K562 (cell line): ENCODE data around the gene SRCAP. TPM values are rescaled to one million over a fixed set of nuclear protein-coding genes. Genes with fewer than 3 reads are reported as not detected.
A peak's percentile ranks its signal among the peaks of the same experiment; 100 is the strongest.

Experiments
- CEBPG ChIP-seq, 3 experiments: fragments of 200-800 bp in 1 of 3; sonication (Bioruptor generic) in 1 of 3; sonication (generic) in 1 of 3; formaldehyde crosslinking in 1 of 3; IDR thresholded peaks in 2 of 3; conservative IDR thresholded peaks in 1 of 3; 2 replicates each; pipeline versions ENCODE4 v1.6.1 to v1.8.0; 2016 to 2022; ENCODE audit warnings: missing compliant biosample characterization in 2 of 3, missing genetic modification characterization in 2 of 3, mild to moderate bottlenecking in 1 of 3, missing genetic modification reagents in 1 of 3
- CHD2 ChIP-seq: IDR thresholded peaks from 2 replicates; pipeline ENCODE4 v1.6.1; 2011; ENCODE audit warnings: low read depth, low read length
- EGR1 ChIP-seq: fragments of 450-650 bp; conservative IDR thresholded peaks from 2 replicates; pipeline ENCODE4 v1.6.1; 2017; ENCODE audit warnings: mild to moderate bottlenecking
- ESRRA ChIP-seq: fragments of 450-650 bp; IDR thresholded peaks from 2 replicates; pipeline ENCODE4 v1.6.1; 2014; ENCODE audit warnings: low read depth, mild to moderate bottlenecking, moderate library complexity, borderline replicate concordance
- FOXJ2 ChIP-seq: fragments of 200-800 bp; sonication (Bioruptor generic); IDR thresholded peaks from 2 replicates; pipeline ENCODE4 v1.6.1; 2016; ENCODE audit warnings: missing genetic modification characterization, missing compliant biosample characterization
- HDAC6 ChIP-seq: IDR thresholded peaks from 2 replicates; pipeline ENCODE4 v1.6.1; 2012; ENCODE audit warnings: low read depth, mild to moderate bottlenecking, control low read depth, inconsistent platforms, low read length, moderate library complexity
- HMG20B ChIP-seq: fragments of 250-450 bp; sonication (Bioruptor Pico); IDR thresholded peaks from 2 replicates; pipeline ENCODE4 v1.5.0; 2021; ENCODE audit warnings: mild to moderate bottlenecking
- HOXB6 ChIP-seq: fragments of 250-450 bp; sonication (Bioruptor Pico); IDR thresholded peaks from 2 replicates; pipeline ENCODE4 v1.5.1; 2022; ENCODE audit warnings: mild to moderate bottlenecking, borderline replicate concordance
- MLLT1 ChIP-seq, 2 experiments: fragments of 450-650 bp; IDR thresholded peaks; 2 replicates each; pipeline ENCODE4 v1.6.1; 2016
- NUFIP1 ChIP-seq: fragments of 450-650 bp; IDR thresholded peaks from 2 replicates; pipeline ENCODE4 v1.6.1; 2018; ENCODE audit not compliant: partially characterized antibody
- SMAD2 ChIP-seq: fragments of 150-350 bp; IDR thresholded peaks from 2 replicates; pipeline ENCODE4 v1.6.1; 2014; ENCODE audit warnings: low read depth, mild to moderate bottlenecking, low read length
- SMAD4 ChIP-seq: fragments of 250-450 bp; sonication (Bioruptor Pico); conservative IDR thresholded peaks from 2 replicates; pipeline ENCODE4 v1.8.0; 2021; ENCODE audit warnings: inconsistent platforms, mild to moderate bottlenecking, moderate library complexity
- TSHZ1 ChIP-seq: fragments of 250-450 bp; sonication (Bioruptor Pico); IDR thresholded peaks from 2 replicates; pipeline ENCODE4 v1.4.0; 2020; ENCODE audit warnings: mild to moderate bottlenecking, moderate library complexity
- XRCC3 ChIP-seq: fragments of 450-650 bp; IDR thresholded peaks from 2 replicates; pipeline ENCODE4 v1.6.1; 2017; ENCODE audit warnings: mild to moderate bottlenecking, moderate library complexity
- ZNF140 ChIP-seq: fragments of 250-450 bp; sonication (Bioruptor Pico); IDR thresholded peaks from 2 replicates; pipeline ENCODE4 v1.8.0; 2021; ENCODE audit warnings: moderate library complexity, mild to moderate bottlenecking, inconsistent platforms
- ZNF280B ChIP-seq: fragments of 250-450 bp; sonication (Bioruptor Pico); IDR thresholded peaks from 2 replicates; pipeline ENCODE4 v1.5.1; 2021; ENCODE audit warnings: mild to moderate bottlenecking
- ZNF436 ChIP-seq: fragments of 250-450, 450-650 bp; sonication (Bioruptor Pico); formaldehyde crosslinking; IDR thresholded peaks from 2 replicates; pipeline ENCODE4 v1.7.0; 2020; ENCODE audit warnings: mild to moderate bottlenecking
- ZNF583 ChIP-seq: fragments of 250-450 bp; sonication (Bioruptor Pico); IDR thresholded peaks from 2 replicates; pipeline ENCODE4 v1.4.0; 2020
- polyA plus RNA-seq, 8 experiments: library from polyadenylated mRNA; depleted of rRNA in 4 of 8; stranded (reverse) in 5 of 8; unstranded in 3 of 8; fragments of >200 nt; fragmentation: Nextera tagmentation in 2 of 8; fragmentation: Illumina TruSeq in 1 of 8; extraction: Ambion mirVana in 2 of 8; extraction: Trizol in 1 of 8; gene quantifications; 2 replicates each; pipeline versions ENCODE4 v1.2.1 to v1.2.3, GENCODE V29; 2011 to 2014; ENCODE audit warnings: inconsistent platforms in 1 of 8, missing spikeins in 1 of 8
- total RNA-seq, 7 experiments: library from RNA; depleted of rRNA in 6 of 7; stranded (reverse); fragments of >200 nt in 6 of 7; fragmentation: Illumina TruSeq in 2 of 7; extraction: Trizol in 2 of 7; gene quantifications; 2 replicates each; pipeline versions ENCODE4 v1.2.1 to v1.2.3, GENCODE V29; 2011 to 2021; ENCODE audit warnings: low replicate concordance in 1 of 7
- TF ChIP-seq, protein P1 (sequence below): sonication (generic); formaldehyde crosslinking; IDR thresholded peaks from 2 replicates; pipeline ENCODE4 v1.9.0; 2022; ENCODE audit warnings: mild to moderate bottlenecking, missing genetic modification reagents
- TF ChIP-seq, protein P2 (sequence below): sonication (generic); formaldehyde crosslinking; IDR thresholded peaks from 2 replicates; pipeline ENCODE4 v1.8.0; 2022; ENCODE audit warnings: missing genetic modification reagents, mild to moderate bottlenecking, borderline replicate concordance

SRCAP gene
- total and polyA plus RNA-seq, 9 of the 15 experiments (the other 6 are each of a cell fraction or from before 2014, with no cell fraction given), result 0.21 to 62.6 (median 5.8) TPM

GRCh38 chr16:30657866-30658730 lies 40.9 kb upstream of the SRCAP start, which contains the start of gene FBRS (continued):
- TF ChIP-seq FOXJ2 (tag) (0 out of 2 replicates have a peak, but pooled peaks have one; percentile 41), CHD2 (peak; percentile 29; the same call in 1 of the 2 replicates), SMAD4 (CRISPR knock-in tag) (peak; percentile 100), ZNF140 (no peak), ESRRA (peak; percentile 70; the same call in 1 of the 2 replicates), EGR1 (peak; percentile 100), MLLT1 (IDR thresholded peaks at IDR 0.05) (no peak), TSHZ1 (CRISPR knock-in tag) (no peak), HDAC6 (no peak), ZNF280B (CRISPR knock-in tag) (no peak), HOXB6 (CRISPR knock-in tag) (no peak), ZNF436 (CRISPR knock-in tag) (no peak), XRCC3 (no peak), SMAD2 (no peak), NUFIP1 (no peak), ZNF583 (no peak), HMG20B (CRISPR knock-in tag) (no peak), CEBPG (CRISPR knock-in tag; IDR thresholded peaks at IDR 0.05) (peak; percentile 42; the same call in 1 of the 2 replicates), CEBPG (tag; conservative IDR thresholded peaks at IDR 0.05 in 1 of 2, IDR thresholded peaks at IDR 0.05 in 1 of 2) (peak in 1 of 2 experiments; percentile 58; a peak in 3 of 4 replicates)
- TF ChIP-seq, protein P1, sequence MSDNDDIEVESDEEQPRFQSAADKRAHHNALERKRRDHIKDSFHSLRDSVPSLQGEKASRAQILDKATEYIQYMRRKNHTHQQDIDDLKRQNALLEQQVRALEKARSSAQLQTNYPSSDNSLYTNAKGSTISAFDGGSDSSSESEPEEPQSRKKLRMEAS, result peak; percentile 76
- TF ChIP-seq, protein P2, sequence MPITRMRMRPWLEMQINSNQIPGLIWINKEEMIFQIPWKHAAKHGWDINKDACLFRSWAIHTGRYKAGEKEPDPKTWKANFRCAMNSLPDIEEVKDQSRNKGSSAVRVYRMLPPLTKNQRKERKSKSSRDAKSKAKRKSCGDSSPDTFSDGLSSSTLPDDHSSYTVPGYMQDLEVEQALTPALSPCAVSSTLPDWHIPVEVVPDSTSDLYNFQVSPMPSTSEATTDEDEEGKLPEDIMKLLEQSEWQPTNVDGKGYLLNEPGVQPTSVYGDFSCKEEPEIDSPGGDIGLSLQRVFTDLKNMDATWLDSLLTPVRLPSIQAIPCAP (CRISPR knock-in tag), result no peak
